Transverse colon (tissue), 4 donors: ENCODE results near the gene EVC.

Experiments used
- CTCF ChIP-seq, 5 experiments: fragments of 200-600 bp in 3 of 5; fragments of 450-650 bp in 2 of 5; sonication (generic) in 3 of 5; IDR thresholded peaks; 1 replicate in 2 of 5; 2 replicates in 3 of 5; pipeline ENCODE4 v1.5.1; 2016 to 2017; ENCODE audit warnings: antibody characterized with exemption in 5 of 5, inconsistent platforms in 3 of 5, mild to moderate bottlenecking in 2 of 5, moderate library complexity in 1 of 5
- POLR2A ChIP-seq: fragments of 450-650 bp; IDR thresholded peaks from one replicate; pipeline ENCODE4 v1.6.1; 2016; ENCODE audit warnings: antibody characterized with exemption, mild to moderate bottlenecking, moderate library complexity
- POLR2AphosphoS5 ChIP-seq, 3 donors: sonication (generic); formaldehyde crosslinking; IDR thresholded peaks; one replicate each; pipeline ENCODE4 v1.6.1; 2016; ENCODE audit warnings: antibody characterized with exemption in 3 of 3

- TF ChIP-seq CTCF (IDR thresholded peaks at IDR 0.05) (no peak), POLR2AphosphoS5 (IDR thresholded peaks at IDR 0.05) (no peak), POLR2A (no peak)
These were observed 44.7 kb downstream of the EVC start for GRCh38 chr4:5755679-5756078.
